H9 (cell line): ENCODE data around the gene RELB. TPM values are rescaled to one million over a fixed set of nuclear protein-coding genes. Genes with fewer than 3 reads are reported as not detected.

Experiments used
- DNase-seq: peaks from one replicate; pipeline ENCODE4 v3.0.0-alpha.2; 2017
- H2AFZ ChIP-seq: one replicate; pipeline ENCODE4 v1.6.1; 2013; ENCODE audit warnings: mild to moderate bottlenecking, low read length, control low read depth, moderate library complexity
- H2AK5ac ChIP-seq: 2 replicates; pipeline ENCODE4 v1.6.1; 2013; ENCODE audit warnings: low read length, control low read depth, mixed read lengths; ENCODE audit not compliant: insufficient read length
- H2BK120ac ChIP-seq: one replicate; pipeline ENCODE4 v1.6.1; 2013; ENCODE audit warnings: low read depth, mild to moderate bottlenecking, low read length, control low read depth, inconsistent platforms; ENCODE audit not compliant: poor library complexity, severe bottlenecking
- H2BK12ac ChIP-seq: 2 replicates; pipeline ENCODE4 v1.6.1; 2013; ENCODE audit warnings: low read length, control low read depth, mixed read lengths, low read depth; ENCODE audit not compliant: insufficient read length
- H2BK15ac ChIP-seq: 2 replicates; pipeline ENCODE4 v1.6.1; 2013; ENCODE audit warnings: low read depth, low read length, control low read depth
- H2BK20ac ChIP-seq: one replicate; pipeline ENCODE4 v1.6.1; 2013; ENCODE audit warnings: low read depth, mild to moderate bottlenecking, low read length, control low read depth, inconsistent platforms; ENCODE audit not compliant: poor library complexity, severe bottlenecking
- H2BK5ac ChIP-seq: 2 replicates; pipeline ENCODE4 v1.6.1; 2013; ENCODE audit warnings: low read length, control low read depth, mixed read lengths; ENCODE audit not compliant: insufficient read length
- H3K14ac ChIP-seq: 2 replicates; pipeline ENCODE4 v1.6.1; 2013; ENCODE audit warnings: low read length, control low read depth; ENCODE audit not compliant: insufficient read depth
- H3K18ac ChIP-seq: 2 replicates; pipeline ENCODE4 v1.6.1; 2013; ENCODE audit warnings: low read depth, mild to moderate bottlenecking, mixed read lengths, low read length, control low read depth; ENCODE audit not compliant: insufficient read length
- H3K23ac ChIP-seq: 2 replicates; pipeline ENCODE4 v1.6.1; 2013; ENCODE audit warnings: low read length, control low read depth, mixed read lengths, low read depth; ENCODE audit not compliant: insufficient read length
- H3K23me2 ChIP-seq: 2 replicates; pipeline ENCODE4 v1.6.1; 2013; ENCODE audit warnings: low read depth, mild to moderate bottlenecking, mixed read lengths, low read length, control low read depth; ENCODE audit not compliant: insufficient read length, poor library complexity, severe bottlenecking
- H3K27ac ChIP-seq: 2 replicates; pipeline ENCODE4 v1.5.1; 2013; ENCODE audit warnings: low read length, control low read depth, mixed read lengths, low read depth; ENCODE audit not compliant: insufficient read length
- H3K27me3 ChIP-seq: 2 replicates; pipeline ENCODE4 v1.6.1; 2013; ENCODE audit warnings: low read length, control low read depth, inconsistent platforms; ENCODE audit not compliant: insufficient read depth
- H3K4ac ChIP-seq: 2 replicates; pipeline ENCODE4 v1.6.1; 2013; ENCODE audit warnings: low read depth, mild to moderate bottlenecking, control low read depth, inconsistent platforms, low read length, moderate library complexity
- H3K4me1 ChIP-seq: 2 replicates; pipeline ENCODE4 v1.6.1; 2013; ENCODE audit warnings: low read length, control low read depth, inconsistent platforms; ENCODE audit not compliant: insufficient read depth
- H3K4me2 ChIP-seq: 2 replicates; pipeline ENCODE4 v1.6.1; 2013; ENCODE audit warnings: low read length, control low read depth, mixed read lengths; ENCODE audit not compliant: insufficient read length, insufficient read depth
- H3K56ac ChIP-seq: 2 replicates; pipeline ENCODE4 v1.6.1; 2013; ENCODE audit warnings: low read depth, mild to moderate bottlenecking, mixed read lengths, low read length, control low read depth; ENCODE audit not compliant: insufficient read length
- H3K79me1 ChIP-seq: 2 replicates; pipeline ENCODE4 v1.6.1; 2013; ENCODE audit warnings: low read depth, mild to moderate bottlenecking, moderate library complexity, low read length, control low read depth, inconsistent platforms; ENCODE audit not compliant: insufficient read depth, poor library complexity, severe bottlenecking
- H3K79me2 ChIP-seq: 2 replicates; pipeline ENCODE4 v1.6.1; 2013; ENCODE audit warnings: low read length, control low read depth, inconsistent platforms; ENCODE audit not compliant: insufficient read depth
- H3K9ac ChIP-seq: 2 replicates; pipeline ENCODE4 v1.6.1; 2013; ENCODE audit warnings: low read length, control low read depth, mixed read lengths; ENCODE audit not compliant: insufficient read length; ENCODE audit errors: extremely low read depth
- H3K9me3 ChIP-seq: one replicate; pipeline ENCODE4 v1.6.1; 2013; ENCODE audit warnings: low read depth, low read length, inconsistent platforms; ENCODE audit not compliant: control insufficient read depth
- H3T11ph ChIP-seq: one replicate; pipeline ENCODE4 v1.6.1; 2013; ENCODE audit warnings: mild to moderate bottlenecking, low read length, control low read depth, inconsistent platforms
- H4K20me1 ChIP-seq: one replicate; pipeline ENCODE4 v1.6.1; 2013; ENCODE audit not compliant: control insufficient read depth, insufficient read length, insufficient read depth
- H4K5ac ChIP-seq: 2 replicates; pipeline ENCODE4 v1.6.1; 2013; ENCODE audit warnings: low read depth, mild to moderate bottlenecking, mixed read lengths, low read length, control low read depth; ENCODE audit not compliant: insufficient read length
- H4K8ac ChIP-seq: replicated peaks from 2 replicates; pipeline ENCODE4 v1.6.1; 2013; ENCODE audit warnings: low read length, control low read depth, mixed read lengths, low read depth; ENCODE audit not compliant: insufficient read length
- H4K91ac ChIP-seq: 2 replicates; pipeline ENCODE4 v1.6.1; 2013; ENCODE audit warnings: low read depth, mild to moderate bottlenecking, moderate library complexity, mixed read lengths, low read length, control low read depth; ENCODE audit not compliant: insufficient read length
- H3K27ac Mint-ChIP-seq, 3 experiments: 2 replicates in 2 of 3; 3 replicates in 1 of 3; pipeline ENCODE4 v1.8.0; 2020 to 2021; ENCODE audit warnings: mixed read lengths in 3 of 3, mild to moderate bottlenecking in 1 of 3, moderate library complexity in 1 of 3
- H3K27me3 Mint-ChIP-seq: 2 replicates; pipeline ENCODE4 v1.8.0; 2021; ENCODE audit warnings: low read depth, mild to moderate bottlenecking, moderate library complexity, mixed read lengths
- H3K36me3 Mint-ChIP-seq, 3 experiments: 2 replicates in 2 of 3; 3 replicates in 1 of 3; pipeline ENCODE4 v1.8.0; 2020 to 2021; ENCODE audit warnings: low read depth in 3 of 3, mixed read lengths in 3 of 3; ENCODE audit not compliant: insufficient read depth in 1 of 3
- H3K4me1 Mint-ChIP-seq, 2 experiments: 2 replicates each; pipeline ENCODE4 v1.8.0; 2020; ENCODE audit warnings: mixed read lengths in 2 of 2
- H3K4me3 Mint-ChIP-seq, 2 experiments: 2 replicates in 1 of 2; 3 replicates in 1 of 2; pipeline ENCODE4 v1.8.0; 2020 to 2021; ENCODE audit warnings: mild to moderate bottlenecking in 2 of 2, mixed read lengths in 2 of 2, moderate library complexity in 1 of 2
- H3K9me3 Mint-ChIP-seq, 2 experiments: 2 replicates in 1 of 2; 3 replicates in 1 of 2; pipeline ENCODE4 v1.8.0; 2020; ENCODE audit warnings: mild to moderate bottlenecking in 2 of 2, mixed read lengths in 2 of 2, moderate library complexity in 1 of 2
- CTCF ChIP-seq: fragments of 200-600 bp; sonication (generic); conservative IDR thresholded peaks from 3 replicates; pipeline ENCODE4 v1.8.0; 2021; ENCODE audit warnings: antibody characterized with exemption, mild to moderate bottlenecking
- WGBS: extraction: QIAGEN DNeasy Blood & Tissue Kit; methylation state at CpG from one replicate; pipeline ENCODE4 v1.1.7; 2013; ENCODE audit warnings: missing lambda C conversion rate, low lambda C conversion rate, mixed read lengths; ENCODE audit not compliant: insufficient read length; ENCODE audit errors: extremely low coverage; 5-methylcytosine and 5-hydroxymethylcytosine counted together
- total RNA-seq: library from RNA; stranded (reverse); gene quantifications from 2 replicates; pipeline ENCODE4 v1.2.1, GENCODE V29; 2021

Gene RELB
- total RNA-seq, 1 experiment from 2014 or later: 13.7 TPM

- H2BK20ac ChIP-seq: no peak overlapping the region
- Mint-ChIP-seq H3K4me3 (no peak overlapping the region; a peak in 1 of 5 replicates), H3K27me3 (peaks cover 2% of the 10 kb centered on the region; the same call in 1 of the 2 replicates), H3K4me1 (peaks cover 17 to 28% of the 10 kb centered on the region in 2 experiments), H3K9me3 (no peaks in the 10 kb centered on the region; a peak in 1 of 5 replicates), H3K36me3 (peaks cover 10 to 22% (median 16%) of the 10 kb centered on the region in 3 experiments), H3K27ac (peak overlapping the region in 2 of 3 experiments; percentile 14 to 29; a peak in 3 of 7 replicates)
- H4K20me1 ChIP-seq: peaks cover 6% of the 10 kb centered on the region
- DNase-seq: no peak
- H3K79me1 ChIP-seq: peaks cover 15% of the 10 kb centered on the region
- H3K4ac ChIP-seq: no peak overlapping the region
- H3K56ac ChIP-seq: no peak overlapping the region
- H3T11ph ChIP-seq: no peak overlapping the region
- H3K9me3 ChIP-seq: no peaks in the 10 kb centered on the region
- TF ChIP-seq CTCF: no peak
- no peak overlapping the region for H2AK5ac ChIP-seq
- no CpG with 5 or more reads among the region's 7 CpGs for WGBS
- peaks cover 12% of the 10 kb centered on the region for H3K23me2 ChIP-seq
- H3K14ac ChIP-seq: no peak overlapping the region
- H3K23ac ChIP-seq: no peak overlapping the region
- peaks cover 35% of the 10 kb centered on the region; the same call in 1 of the 2 replicates for H3K79me2 ChIP-seq
- H4K5ac ChIP-seq: no peak overlapping the region
- no peak overlapping the region for H3K27ac ChIP-seq
- no peak overlapping the region for H3K18ac ChIP-seq
- H2BK5ac ChIP-seq: no peak overlapping the region
- no peak overlapping the region for H2BK12ac ChIP-seq
- H4K8ac ChIP-seq: no peak overlapping the region
- H2BK120ac ChIP-seq: no peak overlapping the region
- H3K4me2 ChIP-seq: no peak overlapping the region
- H3K27me3 ChIP-seq: no peaks in the 10 kb centered on the region
- H2AFZ ChIP-seq: no peak overlapping the region
- peak overlapping the region; percentile 49 for H3K9ac ChIP-seq
- no peak overlapping the region for H2BK15ac ChIP-seq
- no peak overlapping the region for H4K91ac ChIP-seq
- no peaks in the 10 kb centered on the region for H3K4me1 ChIP-seq
Observed at GRCh38 chr19:44957526-44957925, 43.7 kb upstream of the RELB start.
